HG02759 (cell line): Measurements from ENCODE around the gene PPP2R5E.
A peak's percentile ranks its signal among the peaks of the same experiment; 100 is the strongest.

Source experiments
- ATAC-seq: cut with Tn5 transposase; IDR thresholded peaks from one replicate; pipeline ENCODE4 v1.9.1; 2021; ENCODE audit warnings: mild to moderate bottlenecking, moderate library complexity; ENCODE audit not compliant: unreplicated experiment

PPP2R5E gene

DNA sequence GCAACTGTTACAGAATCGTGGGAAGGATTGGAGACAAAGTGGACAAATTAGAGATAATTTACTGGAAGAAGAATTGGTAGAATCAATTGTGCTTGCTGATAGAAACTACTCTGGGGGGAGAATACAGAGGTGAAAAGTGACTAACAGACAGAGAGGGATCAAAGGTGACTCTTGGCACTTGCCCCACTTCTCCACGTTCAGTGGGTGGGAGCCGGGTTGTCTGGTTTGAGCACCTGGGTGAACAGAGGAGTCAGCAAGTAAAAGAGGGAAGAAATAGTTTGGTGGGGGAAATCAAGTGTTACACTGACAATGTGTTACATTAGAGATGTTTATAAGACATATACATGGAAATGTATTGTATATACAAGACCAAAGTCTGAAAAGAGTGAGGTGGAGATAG lies 69.1 kb downstream of the PPP2R5E start:
- ATAC-seq, result no peak

DNA sequence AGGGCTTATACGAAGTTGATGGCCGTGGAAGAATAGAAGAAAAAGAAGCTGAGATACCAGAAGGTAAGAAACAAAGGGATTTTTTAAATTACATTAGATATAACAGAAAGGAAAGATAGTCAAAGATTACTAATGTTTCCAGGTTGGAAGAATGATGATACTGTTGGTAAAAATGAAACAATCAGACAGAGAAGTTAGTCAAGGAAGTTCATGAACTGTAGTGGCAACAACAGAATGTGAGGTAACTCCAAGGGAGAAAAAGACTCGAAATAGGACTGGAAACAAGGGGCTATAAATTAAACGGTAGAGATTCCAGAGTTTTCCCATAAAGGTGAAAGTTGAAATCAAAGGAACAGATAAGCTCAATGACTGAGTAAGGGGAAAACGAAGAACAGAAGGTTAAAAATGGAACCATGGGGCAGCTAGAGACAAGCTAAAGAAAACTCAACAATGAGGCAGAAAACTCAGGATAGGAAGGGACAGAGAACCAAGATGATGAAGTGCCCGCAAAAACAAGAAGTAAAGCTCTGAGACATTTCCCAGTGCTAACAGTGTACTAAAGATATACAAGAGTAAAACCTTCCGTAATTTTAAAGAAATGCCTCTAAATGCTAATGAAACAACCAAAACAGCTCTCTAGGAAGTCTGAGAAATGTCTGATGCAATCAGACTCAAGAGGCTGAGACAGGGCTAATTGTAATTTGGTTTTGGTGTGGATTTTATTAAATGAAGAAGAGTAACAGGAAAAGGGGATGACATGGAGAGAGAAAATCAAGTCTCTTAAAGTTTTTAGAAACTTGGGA lies 70.0 kb downstream of the PPP2R5E start:
- ATAC-seq, result no peak

DNA sequence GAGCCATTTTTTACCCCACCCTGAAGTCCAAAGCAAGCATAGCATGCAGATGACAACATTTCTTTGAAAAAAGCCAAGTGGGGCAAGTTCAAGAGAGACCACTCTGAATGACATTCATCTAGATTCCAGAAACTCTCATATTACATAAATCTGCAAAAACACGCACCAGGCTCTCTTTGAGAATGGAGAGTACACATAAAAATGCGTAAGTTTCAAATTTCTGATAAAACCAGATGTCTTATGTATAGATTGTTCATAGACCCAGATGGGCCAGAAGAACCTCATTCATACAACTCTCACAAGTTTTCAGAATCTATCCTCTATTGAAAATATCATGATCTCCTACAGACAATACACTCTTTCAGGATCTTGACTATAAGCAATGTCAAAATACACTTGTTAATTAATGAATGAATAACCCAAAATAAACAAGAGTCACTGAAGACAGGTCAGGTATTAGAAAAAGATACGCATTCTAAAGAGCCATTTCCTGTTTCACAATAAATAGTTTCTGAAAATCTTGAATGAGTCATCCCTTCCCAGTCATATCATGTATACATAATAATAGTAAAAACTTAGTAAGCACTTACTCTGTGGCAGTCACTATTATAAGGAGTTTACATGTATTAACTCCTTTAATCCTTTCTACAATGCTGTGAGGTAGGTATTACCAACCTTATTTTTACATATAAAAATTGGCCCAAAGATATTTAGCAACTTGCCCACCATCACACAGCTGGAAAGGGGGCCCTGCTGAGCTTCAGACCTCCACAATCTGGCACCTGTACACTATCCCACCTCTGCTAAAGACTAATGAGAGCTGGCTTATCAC lies 72.0 kb downstream of the PPP2R5E start:
- peak; percentile 85 for ATAC-seq

DNA sequence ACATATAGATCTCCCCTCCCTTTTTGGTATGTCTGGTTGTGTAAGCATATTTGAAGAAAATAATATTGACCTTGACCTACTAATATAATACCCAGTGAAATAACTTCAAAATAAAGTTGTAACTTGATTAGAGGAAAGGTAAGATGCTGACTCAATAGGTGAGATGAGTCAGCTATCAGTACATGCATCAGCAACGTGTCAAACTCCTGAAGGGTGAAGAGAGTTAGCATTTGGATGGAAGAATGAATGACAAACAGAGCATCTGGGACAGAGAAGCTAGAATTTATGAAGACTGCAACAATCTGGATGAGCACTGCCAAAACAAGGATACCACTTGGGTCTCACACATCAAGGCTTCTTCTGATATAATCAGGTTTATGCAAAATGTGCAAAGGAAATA lies 74.9 kb downstream of the PPP2R5E start:
- ATAC-seq, result no peak

DNA sequence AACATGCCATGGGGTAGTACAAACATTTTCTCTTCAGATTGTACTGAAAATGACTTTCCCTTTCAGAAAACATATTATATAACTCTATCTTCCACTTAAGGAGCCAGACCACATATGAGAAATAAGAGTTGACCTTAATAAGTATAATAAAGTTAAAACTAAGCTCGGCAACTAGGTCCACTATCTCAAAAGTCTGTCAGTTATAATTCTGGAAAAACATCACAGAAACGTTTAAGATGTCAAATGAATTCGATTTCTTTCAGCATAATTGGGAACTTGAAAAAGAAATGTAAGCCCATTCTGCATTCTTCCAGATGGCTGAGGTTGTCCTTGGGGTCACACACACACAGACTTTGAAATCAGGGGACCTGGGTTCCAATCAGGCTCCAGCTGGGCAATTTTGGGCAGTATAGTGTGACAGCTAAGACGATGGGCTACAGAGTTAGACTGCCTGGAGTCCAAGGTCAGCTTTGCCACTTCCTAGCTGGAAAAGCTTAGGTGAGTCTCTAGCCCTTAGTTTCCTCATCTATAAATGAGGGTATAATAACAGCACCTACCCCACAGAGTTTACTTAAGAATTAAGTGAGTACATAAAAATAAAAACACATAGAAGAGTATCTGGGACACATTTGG lies 75.6 kb downstream of the PPP2R5E start:
- no peak for ATAC-seq

DNA sequence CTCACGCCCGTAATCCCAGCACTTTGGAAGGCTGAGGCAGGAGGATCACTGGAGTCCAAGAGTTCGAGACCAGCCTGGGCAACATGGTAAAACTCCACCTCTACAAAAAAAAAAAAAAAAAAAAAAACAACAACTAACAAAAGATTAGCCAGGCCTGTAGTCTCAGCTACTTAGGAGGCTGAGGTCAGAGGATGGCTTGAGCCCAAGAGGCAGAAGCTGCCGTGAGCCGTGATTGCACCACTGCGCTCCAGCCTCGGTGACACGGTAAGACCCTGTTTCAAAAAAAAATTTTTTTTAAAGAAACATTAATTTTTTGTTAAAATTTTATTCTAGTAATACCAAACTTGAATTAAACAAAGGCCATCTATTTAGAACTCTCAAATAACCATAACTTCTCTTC lies 77.8 kb downstream of the PPP2R5E start:
- no peak for ATAC-seq

DNA sequence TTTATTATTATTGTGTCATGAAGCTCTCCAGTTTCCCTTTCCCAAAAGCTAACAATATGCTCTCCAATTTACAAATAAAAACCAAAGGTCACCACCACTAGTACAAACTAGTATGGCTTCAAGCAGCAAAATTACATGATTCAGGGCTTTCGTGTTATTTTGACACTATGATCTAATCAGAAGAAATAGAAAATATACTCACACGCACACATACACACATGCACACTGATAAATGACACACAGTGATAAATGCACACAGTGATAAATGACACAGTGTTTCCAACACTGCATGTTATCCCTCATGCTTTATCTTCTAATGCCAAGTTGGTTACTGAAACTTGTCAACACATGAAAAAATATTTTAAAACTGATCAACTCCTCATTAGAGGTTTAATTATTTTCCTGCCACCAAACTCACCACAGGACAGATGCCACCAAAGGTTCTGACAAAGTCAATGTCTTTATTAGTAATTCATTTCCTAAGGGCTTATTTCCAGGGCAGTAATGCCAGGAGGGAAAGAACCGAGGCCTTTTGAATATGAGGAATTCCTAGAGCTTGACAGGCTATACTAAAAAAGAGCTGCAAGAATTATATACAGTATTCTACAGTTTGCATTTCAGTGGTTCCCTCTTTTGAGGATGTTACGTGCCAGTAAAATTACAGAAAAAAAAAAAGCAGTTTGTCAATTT lies 82.4 kb downstream of the PPP2R5E start:
- ATAC-seq, result no peak

DNA sequence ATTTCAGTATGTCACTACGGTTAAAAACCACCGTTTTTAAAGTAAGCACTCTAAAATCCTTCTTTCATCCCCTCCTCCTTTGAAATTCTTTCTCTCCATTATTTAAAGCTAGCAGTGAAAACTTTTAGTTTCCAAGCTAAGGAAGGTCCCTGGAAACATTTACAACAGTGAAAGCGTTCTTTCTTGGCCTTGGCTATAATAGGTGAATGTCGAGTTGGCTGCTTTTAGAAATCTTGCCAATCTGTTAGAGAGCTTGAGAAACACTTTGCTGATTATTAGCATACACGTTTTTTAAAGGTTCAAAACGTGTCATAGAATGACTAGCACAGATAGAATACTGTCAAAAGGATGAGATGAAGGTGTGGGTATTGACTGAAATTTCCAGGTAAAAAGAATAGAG lies 83.4 kb downstream of the PPP2R5E start:
- ATAC-seq, result no peak

DNA sequence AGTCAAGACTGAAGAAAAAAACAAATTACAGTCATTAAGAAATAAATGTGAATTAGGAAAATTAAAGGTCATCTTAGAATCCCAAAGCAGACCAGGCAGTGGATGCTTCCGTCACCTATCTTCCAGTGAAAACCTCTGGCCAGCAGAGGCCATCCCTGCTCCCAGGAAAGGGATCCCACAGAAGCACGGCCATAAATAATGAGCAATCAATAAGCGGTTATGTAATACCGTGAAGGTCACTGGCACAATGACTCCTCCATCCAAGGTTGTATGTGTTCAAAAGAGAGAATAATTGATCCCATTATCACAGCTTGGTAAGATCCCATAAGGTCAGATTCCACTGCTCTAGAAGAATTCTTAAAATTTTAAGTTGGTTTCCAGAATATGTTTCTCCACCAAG lies 85.7 kb downstream of the PPP2R5E start:
- no peak for ATAC-seq

DNA sequence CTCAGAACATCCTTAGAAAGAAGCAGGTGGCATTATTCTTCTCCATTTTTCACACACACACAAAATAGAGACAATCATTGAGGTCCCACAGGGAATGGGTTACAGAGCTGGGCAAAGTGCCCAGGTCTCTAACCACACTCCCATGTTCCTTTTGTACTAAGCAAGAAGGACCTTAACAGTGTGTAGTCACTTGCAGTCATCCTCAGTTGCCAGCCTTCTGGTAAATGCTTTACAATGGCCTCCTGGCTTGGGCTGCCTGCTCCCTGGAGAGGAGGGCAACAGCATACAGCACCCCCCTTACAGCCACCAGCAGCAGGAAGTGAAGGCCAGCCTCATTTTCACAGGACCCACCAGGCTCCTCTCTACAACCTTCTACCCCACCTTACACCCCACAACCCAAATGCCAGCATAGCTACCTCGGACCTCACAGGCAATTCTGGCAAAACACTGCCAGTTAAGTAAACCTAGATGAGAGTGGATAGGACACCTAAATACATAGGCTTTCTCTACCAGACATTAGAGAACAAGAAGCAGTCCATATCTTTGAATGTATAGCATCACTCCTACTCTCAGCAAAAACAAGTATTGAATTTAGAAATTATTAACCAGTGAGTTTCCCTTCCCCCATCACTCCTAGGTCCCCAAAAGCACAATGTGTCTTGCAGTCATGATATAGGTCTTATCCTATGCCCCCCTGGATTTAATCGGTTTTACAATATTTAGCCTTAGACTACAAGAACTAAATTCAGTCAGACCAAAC lies 88.1 kb downstream of the PPP2R5E start:
- peak; percentile 60 for ATAC-seq

DNA sequence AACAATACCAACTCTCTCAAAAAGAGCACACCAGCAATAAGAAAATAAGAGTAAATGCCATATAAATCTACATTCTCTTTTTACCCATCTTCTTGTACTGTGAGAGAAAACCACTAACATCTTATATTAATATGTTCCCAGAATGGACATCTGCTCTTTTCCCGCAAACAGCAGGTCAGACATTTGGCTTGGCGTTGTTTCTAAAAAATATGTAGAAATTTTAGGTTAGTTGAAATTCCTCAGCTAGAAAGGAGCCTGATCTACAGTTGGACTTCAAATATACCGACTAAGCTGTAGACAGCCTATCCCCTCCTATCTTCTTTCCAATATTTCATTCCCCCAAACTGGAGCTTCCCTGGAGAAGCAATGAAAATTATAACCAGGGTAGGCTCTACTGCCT lies 88.7 kb downstream of the PPP2R5E start:
- no peak for ATAC-seq

DNA sequence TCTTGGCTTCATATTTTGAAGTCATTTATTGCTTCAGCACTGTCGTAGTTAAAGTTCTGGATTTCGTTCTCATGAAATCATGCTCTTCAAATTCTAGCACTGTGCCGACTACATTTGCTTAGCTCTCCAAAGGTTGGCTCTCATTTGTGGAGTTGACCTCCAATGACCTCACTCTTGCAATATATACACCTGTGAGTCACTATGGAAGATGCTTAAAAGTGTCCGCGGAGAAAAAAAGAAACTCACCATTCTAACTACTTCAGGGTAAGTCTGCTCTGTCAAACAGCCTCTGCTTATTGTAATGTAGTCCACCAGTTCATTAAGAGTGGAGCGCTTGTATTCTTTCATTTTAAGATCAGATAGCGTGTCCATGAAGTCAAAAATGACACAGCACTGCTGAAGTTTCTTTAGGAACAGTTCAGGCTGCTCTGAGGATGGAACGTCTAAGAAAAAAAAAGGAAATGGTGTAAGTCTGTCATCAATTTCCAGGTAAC lies 89.7 kb downstream of the PPP2R5E start:
- ATAC-seq, result no peak

DNA sequence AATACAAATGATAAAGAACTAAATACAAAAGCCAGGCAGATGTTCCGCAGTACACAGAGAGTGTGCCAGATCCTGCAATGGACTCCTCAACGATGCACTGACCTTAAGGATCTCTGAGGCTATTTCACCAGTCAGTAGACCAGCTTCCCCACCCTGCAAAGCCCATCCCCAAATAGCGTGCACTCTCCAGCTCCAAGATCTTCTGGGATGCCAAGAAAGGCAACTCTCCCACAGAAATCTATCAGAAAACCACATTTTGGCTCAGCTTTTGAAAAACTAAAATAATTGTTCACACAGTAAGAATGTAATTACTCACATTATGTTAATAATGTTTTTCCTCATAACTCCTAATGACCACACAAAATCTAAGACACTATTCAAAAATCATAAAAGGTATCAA lies 90.4 kb downstream of the PPP2R5E start:
- ATAC-seq, result no peak

DNA sequence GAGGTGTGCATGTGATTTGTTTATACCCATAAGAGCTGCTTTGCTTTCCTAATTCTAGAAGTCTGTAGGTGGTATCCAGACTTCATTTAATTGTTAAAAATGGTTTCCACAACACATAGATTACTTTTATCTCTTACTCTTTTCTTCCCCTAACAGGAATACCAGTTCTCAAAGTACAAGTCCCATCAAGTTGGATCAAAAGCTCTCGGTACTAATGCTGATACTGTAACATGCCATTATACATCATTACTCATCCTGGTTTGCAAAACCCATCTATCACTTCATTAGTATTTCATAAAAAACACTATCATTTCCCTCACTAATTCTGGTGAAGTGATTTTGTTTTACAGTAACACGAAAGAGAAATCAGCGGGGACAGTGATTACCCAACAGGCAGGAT lies 94.3 kb downstream of the PPP2R5E start:
- no peak for ATAC-seq

DNA sequence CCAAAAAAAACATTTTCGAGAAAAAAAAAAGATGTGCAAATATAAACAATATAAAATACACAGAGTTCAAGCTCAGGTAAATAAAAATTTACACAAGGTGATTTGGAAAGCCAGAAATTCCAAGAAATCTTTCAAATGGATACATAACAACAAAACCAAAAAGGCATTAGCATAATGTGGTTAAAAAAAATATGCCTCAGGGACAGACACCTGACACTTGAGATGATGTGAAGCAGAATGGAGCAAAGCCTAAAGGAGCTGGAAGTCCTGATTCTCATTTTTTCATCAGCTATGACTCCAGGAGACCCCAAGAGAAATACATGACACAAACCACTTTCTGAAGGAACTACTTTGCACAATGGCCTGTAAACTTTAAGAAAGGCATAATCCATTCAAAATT lies 98.6 kb downstream of the PPP2R5E start:
- no peak for ATAC-seq

DNA sequence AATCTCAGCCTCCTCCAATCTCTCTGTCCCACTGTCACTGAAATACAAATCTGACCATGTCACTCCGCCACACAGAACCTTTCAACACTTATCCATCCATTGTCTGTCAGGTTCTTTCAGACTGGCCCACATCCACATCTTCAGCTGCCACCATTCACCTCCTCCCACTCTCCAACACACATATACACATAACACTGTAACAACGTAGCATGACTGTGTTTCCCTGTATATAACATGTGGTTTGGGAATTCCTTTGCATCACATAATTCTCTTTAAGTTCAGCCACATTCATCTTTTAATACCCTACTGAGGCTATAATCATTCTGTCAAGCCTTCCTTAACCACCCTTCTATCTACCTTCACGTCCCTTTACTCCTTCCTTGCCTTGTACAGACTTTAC lies 99.2 kb downstream of the PPP2R5E start:
- ATAC-seq, result no peak

DNA sequence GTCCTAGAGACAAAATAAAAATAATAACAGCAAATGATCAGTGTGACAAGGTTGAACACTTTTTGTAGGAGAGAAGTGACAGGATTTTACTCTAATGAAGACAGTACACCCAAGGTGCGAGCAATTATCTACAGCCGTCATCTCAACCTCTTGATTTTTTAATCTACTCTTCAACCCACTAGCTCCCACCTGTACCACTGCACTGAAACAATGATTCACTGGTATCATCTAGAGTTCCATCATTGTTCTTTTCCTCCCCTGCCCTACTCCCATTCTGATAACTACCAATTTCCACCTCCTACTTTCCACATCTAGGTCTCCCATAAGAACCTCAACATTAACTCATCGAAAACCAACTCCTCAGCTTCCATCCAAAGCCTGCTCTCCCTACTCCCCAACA lies 99.8 kb downstream of the PPP2R5E start:
- no peak for ATAC-seq

DNA sequence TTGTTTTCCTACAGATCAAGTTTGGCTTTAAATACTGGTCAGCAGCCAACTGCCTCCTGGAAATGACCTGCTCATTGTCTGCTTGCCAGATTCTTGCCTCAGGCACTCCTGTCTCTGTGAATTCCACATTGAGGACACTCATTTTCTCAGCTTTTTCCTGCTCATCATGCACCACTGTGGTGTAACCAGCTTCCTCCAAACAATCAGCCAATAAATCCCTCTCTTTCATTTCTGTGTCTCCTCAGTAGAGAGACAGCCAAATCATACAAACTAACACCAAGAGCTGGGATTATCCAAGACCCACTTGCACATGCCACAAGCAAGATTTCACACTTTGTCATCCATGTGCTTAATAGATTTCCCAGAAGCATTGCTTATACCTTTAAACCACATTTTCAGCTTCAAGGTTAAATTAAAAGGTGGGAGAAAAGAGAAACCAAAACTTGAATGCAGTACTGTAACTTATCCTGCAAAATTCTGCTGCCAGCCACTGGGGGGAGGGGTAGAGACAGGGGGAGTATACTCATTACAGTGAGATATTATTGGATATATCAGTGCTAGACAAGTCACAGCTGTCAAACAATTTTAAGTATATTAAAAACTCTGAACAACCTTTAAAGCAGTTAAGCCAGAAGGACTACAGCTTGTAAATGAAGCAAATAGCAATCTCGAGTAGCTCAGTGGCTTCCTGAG lies 105.0 kb downstream of the PPP2R5E start:
- peak; percentile 57 for ATAC-seq

DNA sequence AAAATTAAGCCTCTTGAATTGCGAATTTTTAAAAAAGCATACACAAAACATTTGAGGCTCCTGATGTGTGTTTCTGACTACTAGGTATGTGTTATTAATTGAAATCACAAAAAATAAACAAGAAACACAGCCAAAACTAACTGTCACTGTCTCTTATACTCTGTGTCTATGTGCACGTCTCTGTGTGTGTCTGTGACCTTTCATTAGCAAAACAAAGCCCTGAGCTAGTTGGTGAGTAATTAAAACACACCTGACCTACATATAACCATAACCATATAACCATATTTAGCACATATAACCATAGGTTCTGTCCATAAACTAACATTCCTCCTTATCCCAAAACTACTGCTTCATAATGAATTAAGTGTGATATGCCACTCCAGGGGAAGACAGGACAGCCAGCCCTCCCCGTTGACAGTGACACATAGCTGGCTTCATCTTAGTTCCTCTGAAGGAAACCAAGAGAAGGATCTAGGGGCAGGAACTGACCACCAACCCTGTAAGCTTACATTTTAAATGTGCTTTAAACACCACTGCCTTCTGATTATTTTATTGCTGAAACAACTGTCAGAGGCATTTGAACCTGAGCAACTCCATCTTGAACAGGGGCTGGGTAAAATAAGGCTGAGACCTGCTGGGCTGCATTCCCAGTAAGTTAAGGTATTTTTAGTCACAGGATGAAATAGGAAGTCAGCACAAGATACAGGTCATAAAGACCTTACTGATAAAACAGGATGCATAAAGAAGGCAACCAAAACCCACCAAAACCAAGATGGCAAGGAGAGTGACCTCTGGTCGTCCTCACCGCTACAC lies 106.7 kb downstream of the PPP2R5E start:
- no peak for ATAC-seq
